22Rv1 (cell line): ENCODE data around the gene VAMP7.

Experiments used
- ZFX ChIP-seq: fragments of 450-650 bp; IDR thresholded peaks from 2 replicates; pipeline ENCODE4 v1.6.1; 2017; ENCODE audit warnings: antibody characterized with exemption, borderline replicate concordance
- TF ChIP-seq, protein P1 (sequence below): fragments of 450-650 bp; IDR thresholded peaks from 2 replicates; pipeline ENCODE4 v1.5.1; 2017; ENCODE audit warnings: mild to moderate bottlenecking

DNA sequence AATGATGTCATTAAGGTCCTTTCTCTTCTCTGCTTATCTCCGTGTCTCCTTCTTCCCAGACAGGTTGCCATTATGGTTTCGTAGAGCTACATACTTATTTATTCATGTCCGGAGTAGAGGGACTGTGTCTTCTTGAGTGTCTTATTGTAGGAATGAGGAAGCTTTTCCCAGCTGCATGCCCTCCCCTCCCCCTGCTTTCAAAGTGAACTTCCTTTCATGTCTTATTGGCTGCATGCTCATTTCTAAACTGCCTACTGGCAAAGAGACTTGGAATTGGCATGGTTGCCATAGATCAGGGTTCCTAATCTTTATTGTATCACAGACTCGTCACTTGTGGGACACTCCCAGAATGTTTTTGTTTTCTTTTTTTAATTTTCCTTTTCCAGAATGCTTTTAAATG is 15.4 kb downstream of the VAMP7 start:
- TF ChIP-seq, protein P1, sequence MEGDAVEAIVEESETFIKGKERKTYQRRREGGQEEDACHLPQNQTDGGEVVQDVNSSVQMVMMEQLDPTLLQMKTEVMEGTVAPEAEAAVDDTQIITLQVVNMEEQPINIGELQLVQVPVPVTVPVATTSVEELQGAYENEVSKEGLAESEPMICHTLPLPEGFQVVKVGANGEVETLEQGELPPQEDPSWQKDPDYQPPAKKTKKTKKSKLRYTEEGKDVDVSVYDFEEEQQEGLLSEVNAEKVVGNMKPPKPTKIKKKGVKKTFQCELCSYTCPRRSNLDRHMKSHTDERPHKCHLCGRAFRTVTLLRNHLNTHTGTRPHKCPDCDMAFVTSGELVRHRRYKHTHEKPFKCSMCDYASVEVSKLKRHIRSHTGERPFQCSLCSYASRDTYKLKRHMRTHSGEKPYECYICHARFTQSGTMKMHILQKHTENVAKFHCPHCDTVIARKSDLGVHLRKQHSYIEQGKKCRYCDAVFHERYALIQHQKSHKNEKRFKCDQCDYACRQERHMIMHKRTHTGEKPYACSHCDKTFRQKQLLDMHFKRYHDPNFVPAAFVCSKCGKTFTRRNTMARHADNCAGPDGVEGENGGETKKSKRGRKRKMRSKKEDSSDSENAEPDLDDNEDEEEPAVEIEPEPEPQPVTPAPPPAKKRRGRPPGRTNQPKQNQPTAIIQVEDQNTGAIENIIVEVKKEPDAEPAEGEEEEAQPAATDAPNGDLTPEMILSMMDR: no peak
- TF ChIP-seq ZFX: no peak
